Measurements from ENCODE around the gene PPP2R3A.

DNA sequence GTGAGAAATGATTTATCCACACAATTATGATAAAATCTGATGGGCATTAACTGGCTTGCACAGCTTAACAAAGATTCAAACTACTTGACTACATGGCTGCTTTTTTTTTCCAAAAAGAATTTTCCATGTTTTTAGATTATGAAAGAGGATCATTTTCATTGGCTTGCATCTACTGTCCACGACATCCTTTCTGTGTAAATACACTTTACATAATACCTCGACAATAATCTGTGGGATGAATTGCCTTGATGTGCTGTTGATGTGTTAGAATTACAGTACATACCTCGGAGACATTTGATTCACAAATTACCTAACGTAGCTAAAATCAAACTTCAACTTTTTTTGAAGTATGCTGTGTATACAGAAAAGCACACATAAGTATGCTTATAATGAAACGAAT, 104.4 kb downstream of the PPP2R3A start:
- TF ChIP-seq CTCF (IDR thresholded peaks at IDR 0.05) (no peak), POLR2A (IDR thresholded peaks at IDR 0.05) (no peak)
